ENCODE results near the gene ZNF280D.

- no peak for TF ChIP-seq JUN (CRISPR knock-in tag; IDR thresholded peaks at IDR 0.05)
- no peak for TF ChIP-seq POLR2A (IDR thresholded peaks at IDR 0.05; ENCODE audit: insufficient read depth in 1 of 2, low read depth in 2 of 2, low read length in 2 of 2)
- no peak for TF ChIP-seq NFE2L2 (IDR thresholded peaks at IDR 0.05; ENCODE audit: low read length)
- no peak for TF ChIP-seq CTCF (CRISPR knock-in tag; IDR thresholded peaks at IDR 0.05)
- no peak for TF ChIP-seq ZNF326 (CRISPR knock-in tag; IDR thresholded peaks at IDR 0.05; ENCODE audit: borderline replicate concordance)
- no peak for TF ChIP-seq ZFP1 (CRISPR knock-in tag; IDR thresholded peaks at IDR 0.05)
- no peak for TF ChIP-seq E2F1 (CRISPR knock-in tag; IDR thresholded peaks at IDR 0.05)
- no peak for TF ChIP-seq NFAT5 (CRISPR knock-in tag; IDR thresholded peaks at IDR 0.05)
- TF ChIP-seq ELF1 (CRISPR knock-in tag; IDR thresholded peaks at IDR 0.05) = no peak
- TF ChIP-seq ZNF687 (CRISPR knock-in tag; IDR thresholded peaks at IDR 0.05) = no peak
These were observed 2.3 kb upstream of the ZNF280D start for GRCh38 chr15:56735589-56735988.
